Neural cell (in vitro differentiated cells): ENCODE results near the gene ISYNA1. TPM values are rescaled to one million over a fixed set of nuclear protein-coding genes. Genes with fewer than 3 reads are reported as not detected.

Experiments
- H2AFZ ChIP-seq: fragments of 200-600, 300-800 bp; sonication (generic), shearing (Covaris generic); 2 replicates; pipeline ENCODE4 v1.6.0; 2014; ENCODE audit warnings: low read depth, mild to moderate bottlenecking, antibody characterized with exemption, low read length, moderate library complexity
- H3F3A ChIP-seq: fragments of 200-600 bp; shearing (Covaris generic); 2 replicates; pipeline ENCODE4 v1.6.1; 2016; ENCODE audit warnings: mild to moderate bottlenecking, moderate library complexity, mixed read lengths, antibody characterized with exemption, low read length; ENCODE audit not compliant: insufficient read depth, poor library complexity, severe bottlenecking
- H3K27ac ChIP-seq: fragments of 200-600, 300-800 bp; sonication (generic), shearing (Covaris generic); 2 replicates; pipeline ENCODE4 v1.5.1; 2014; ENCODE audit warnings: mild to moderate bottlenecking, low read length, moderate library complexity
- H3K27me3 ChIP-seq: fragments of 300-800, 200-600 bp; sonication (generic), shearing (Covaris generic); 2 replicates; pipeline ENCODE4 v1.6.0; 2014; ENCODE audit warnings: mild to moderate bottlenecking, low read depth, low read length, moderate library complexity; ENCODE audit not compliant: insufficient read depth
- H3K36me3 ChIP-seq: fragments of 300-800, 200-600 bp; sonication (generic), shearing (Covaris generic); 2 replicates; pipeline ENCODE4 v1.5.1; 2014; ENCODE audit warnings: mild to moderate bottlenecking, antibody characterized with exemption, low read length, moderate library complexity; ENCODE audit not compliant: insufficient read depth
- H3K4me2 ChIP-seq: fragments of 300-800, 200-600 bp; sonication (generic), shearing (Covaris generic); 2 replicates; pipeline ENCODE4 v1.6.0; 2014; ENCODE audit warnings: mild to moderate bottlenecking, low read length
- H3K4me3 ChIP-seq: fragments of 300-800, 200-600 bp; sonication (generic), shearing (Covaris generic); 2 replicates; pipeline ENCODE4 v1.5.1; 2014; ENCODE audit warnings: mild to moderate bottlenecking, low read length, moderate library complexity
- H3K79me2 ChIP-seq: fragments of 200-600 bp; shearing (Covaris generic); replicated peaks from 2 replicates; pipeline ENCODE4 v1.6.0; 2014; ENCODE audit warnings: mild to moderate bottlenecking, low read length, moderate library complexity; ENCODE audit not compliant: insufficient read depth
- H3K9ac ChIP-seq: fragments of 300-800, 200-600 bp; sonication (generic), shearing (Covaris generic); 2 replicates; pipeline ENCODE4 v1.6.1; 2016; ENCODE audit warnings: mild to moderate bottlenecking, low read length, mixed read lengths
- H3K9me2 ChIP-seq: fragments of 200-600 bp; shearing (Covaris generic); 2 replicates; pipeline ENCODE4 v1.6.1; 2016; ENCODE audit warnings: mild to moderate bottlenecking, low read length, mixed read lengths; ENCODE audit not compliant: insufficient read depth
- H3K9me3 ChIP-seq: fragments of 200-600, 300-800 bp; sonication (generic), shearing (Covaris generic); 2 replicates; pipeline ENCODE4 v1.6.1; 2016; ENCODE audit warnings: mild to moderate bottlenecking, mixed run types, low read length, moderate library complexity, mixed read lengths
- H4K20me1 ChIP-seq: fragments of 200-600 bp; shearing (Covaris generic); 2 replicates; pipeline ENCODE4 v1.6.1; 2016; ENCODE audit warnings: mild to moderate bottlenecking, mixed run types; ENCODE audit not compliant: insufficient read depth
- EP300 ChIP-seq: fragments of 450-650 bp; conservative IDR thresholded peaks from 2 replicates; pipeline ENCODE4 v1.6.1; 2014; ENCODE audit warnings: antibody characterized with exemption, mild to moderate bottlenecking, moderate library complexity; ENCODE audit not compliant: poor library complexity, severe bottlenecking
- EZH2 ChIP-seq: fragments of 200-600, 300-800 bp; shearing (Covaris generic), sonication (generic); IDR thresholded peaks from 2 replicates; pipeline ENCODE4 v1.6.1; 2014; ENCODE audit warnings: antibody characterized with exemption, low read length, borderline replicate concordance, mild to moderate bottlenecking; ENCODE audit not compliant: insufficient read depth, poor library complexity, severe bottlenecking
- MXI1 ChIP-seq: fragments of 450-650 bp; conservative IDR thresholded peaks from 2 replicates; pipeline ENCODE4 v1.6.1; 2014; ENCODE audit warnings: antibody characterized with exemption, mild to moderate bottlenecking; ENCODE audit not compliant: poor library complexity, severe bottlenecking
- POLR2AphosphoS5 ChIP-seq: IDR thresholded peaks from 2 replicates; pipeline ENCODE4 v1.6.1; 2012
- RAD21 ChIP-seq: fragments of 450-650 bp; conservative IDR thresholded peaks from 2 replicates; pipeline ENCODE4 v1.6.1; 2014; ENCODE audit warnings: antibody characterized with exemption, mild to moderate bottlenecking, moderate library complexity
- SMC3 ChIP-seq: fragments of 450-650 bp; conservative IDR thresholded peaks from 2 replicates; pipeline ENCODE4 v1.6.1; 2014; ENCODE audit warnings: antibody characterized with exemption, mild to moderate bottlenecking, moderate library complexity; ENCODE audit not compliant: poor library complexity
- TAF1 ChIP-seq: IDR thresholded peaks from 2 replicates; pipeline ENCODE4 v1.6.1; 2012; ENCODE audit warnings: low read depth
- polyA plus RNA-seq: library from polyadenylated mRNA; depleted of rRNA; stranded (reverse); fragments of >200 nt; gene quantifications from 2 replicates; pipeline ENCODE4 v1.2.3, GENCODE V29; 2014
- TF ChIP-seq, protein P1 (sequence below): fragments of 450-650 bp; IDR thresholded peaks from 2 replicates; pipeline ENCODE4 v1.5.1; 2014; ENCODE audit warnings: antibody characterized with exemption, mild to moderate bottlenecking, moderate library complexity; ENCODE audit not compliant: poor library complexity, severe bottlenecking
- TF ChIP-seq, protein P2 (sequence below): IDR thresholded peaks from 2 replicates; pipeline ENCODE4 v1.6.1; 2012; ENCODE audit warnings: borderline replicate concordance

The ISYNA1 gene
- polyA plus RNA-seq, 1 donor from 2014 or later: 123 TPM

DNA sequence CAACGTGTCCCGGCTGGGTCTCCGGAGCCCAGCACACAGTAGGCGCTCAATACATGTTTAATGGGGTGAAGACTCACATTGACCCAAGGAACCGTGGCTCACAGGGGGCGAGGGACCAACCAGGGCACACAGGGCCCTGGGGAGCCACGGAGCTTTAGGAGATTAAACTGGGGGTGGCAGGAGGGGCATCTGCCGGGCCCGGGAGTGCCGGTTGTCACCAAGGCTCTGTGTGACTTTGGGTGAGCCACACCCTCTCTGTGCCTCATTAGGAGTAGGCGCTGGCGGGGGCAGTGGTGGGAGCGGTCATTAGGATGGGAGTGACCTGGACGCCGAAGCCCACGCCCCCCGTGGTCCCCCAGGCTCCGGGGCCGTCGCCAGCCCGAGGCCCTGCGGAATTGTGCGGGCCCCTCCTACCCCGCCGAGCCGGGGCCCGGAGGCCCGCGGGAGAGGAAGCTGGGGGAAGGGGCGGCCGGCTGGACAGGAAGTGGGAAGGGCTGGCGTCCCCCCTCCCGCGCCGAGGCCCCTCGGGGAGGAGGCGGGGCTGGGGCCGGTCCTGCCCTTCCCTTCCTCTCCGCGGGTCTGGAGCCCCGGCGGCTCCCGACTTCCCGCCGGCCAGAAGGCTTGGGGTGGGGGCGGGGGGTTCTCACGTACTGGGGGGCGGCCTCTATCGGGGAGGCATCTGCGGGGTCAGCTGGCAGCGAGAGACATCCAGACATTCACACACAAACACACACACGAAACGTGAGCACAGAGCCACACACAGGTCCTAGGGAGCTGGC lies 20.5 kb downstream of the ISYNA1 start:
- H3K36me3 ChIP-seq: no peaks in the 10 kb centered on the region
- H3K9me2 ChIP-seq: no peaks in the 10 kb centered on the region
- no peaks in the 10 kb centered on the region for H3K27me3 ChIP-seq
- H3K79me2 ChIP-seq: peaks cover 22% of the 10 kb centered on the region
- H3F3A ChIP-seq: peaks cover 3% of the 10 kb centered on the region
- peak overlapping the region; percentile 55 for H3K4me2 ChIP-seq
- no peaks in the 10 kb centered on the region for H3K9me3 ChIP-seq
- TF ChIP-seq, protein P1, sequence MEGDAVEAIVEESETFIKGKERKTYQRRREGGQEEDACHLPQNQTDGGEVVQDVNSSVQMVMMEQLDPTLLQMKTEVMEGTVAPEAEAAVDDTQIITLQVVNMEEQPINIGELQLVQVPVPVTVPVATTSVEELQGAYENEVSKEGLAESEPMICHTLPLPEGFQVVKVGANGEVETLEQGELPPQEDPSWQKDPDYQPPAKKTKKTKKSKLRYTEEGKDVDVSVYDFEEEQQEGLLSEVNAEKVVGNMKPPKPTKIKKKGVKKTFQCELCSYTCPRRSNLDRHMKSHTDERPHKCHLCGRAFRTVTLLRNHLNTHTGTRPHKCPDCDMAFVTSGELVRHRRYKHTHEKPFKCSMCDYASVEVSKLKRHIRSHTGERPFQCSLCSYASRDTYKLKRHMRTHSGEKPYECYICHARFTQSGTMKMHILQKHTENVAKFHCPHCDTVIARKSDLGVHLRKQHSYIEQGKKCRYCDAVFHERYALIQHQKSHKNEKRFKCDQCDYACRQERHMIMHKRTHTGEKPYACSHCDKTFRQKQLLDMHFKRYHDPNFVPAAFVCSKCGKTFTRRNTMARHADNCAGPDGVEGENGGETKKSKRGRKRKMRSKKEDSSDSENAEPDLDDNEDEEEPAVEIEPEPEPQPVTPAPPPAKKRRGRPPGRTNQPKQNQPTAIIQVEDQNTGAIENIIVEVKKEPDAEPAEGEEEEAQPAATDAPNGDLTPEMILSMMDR: no peak
- no peak for TF ChIP-seq MXI1
- TF ChIP-seq POLR2AphosphoS5: no peak
- TF ChIP-seq EP300: no peak
- TF ChIP-seq RAD21: no peak
- no peak for TF ChIP-seq EZH2
- no peak for TF ChIP-seq TAF1
- TF ChIP-seq, protein P2, sequence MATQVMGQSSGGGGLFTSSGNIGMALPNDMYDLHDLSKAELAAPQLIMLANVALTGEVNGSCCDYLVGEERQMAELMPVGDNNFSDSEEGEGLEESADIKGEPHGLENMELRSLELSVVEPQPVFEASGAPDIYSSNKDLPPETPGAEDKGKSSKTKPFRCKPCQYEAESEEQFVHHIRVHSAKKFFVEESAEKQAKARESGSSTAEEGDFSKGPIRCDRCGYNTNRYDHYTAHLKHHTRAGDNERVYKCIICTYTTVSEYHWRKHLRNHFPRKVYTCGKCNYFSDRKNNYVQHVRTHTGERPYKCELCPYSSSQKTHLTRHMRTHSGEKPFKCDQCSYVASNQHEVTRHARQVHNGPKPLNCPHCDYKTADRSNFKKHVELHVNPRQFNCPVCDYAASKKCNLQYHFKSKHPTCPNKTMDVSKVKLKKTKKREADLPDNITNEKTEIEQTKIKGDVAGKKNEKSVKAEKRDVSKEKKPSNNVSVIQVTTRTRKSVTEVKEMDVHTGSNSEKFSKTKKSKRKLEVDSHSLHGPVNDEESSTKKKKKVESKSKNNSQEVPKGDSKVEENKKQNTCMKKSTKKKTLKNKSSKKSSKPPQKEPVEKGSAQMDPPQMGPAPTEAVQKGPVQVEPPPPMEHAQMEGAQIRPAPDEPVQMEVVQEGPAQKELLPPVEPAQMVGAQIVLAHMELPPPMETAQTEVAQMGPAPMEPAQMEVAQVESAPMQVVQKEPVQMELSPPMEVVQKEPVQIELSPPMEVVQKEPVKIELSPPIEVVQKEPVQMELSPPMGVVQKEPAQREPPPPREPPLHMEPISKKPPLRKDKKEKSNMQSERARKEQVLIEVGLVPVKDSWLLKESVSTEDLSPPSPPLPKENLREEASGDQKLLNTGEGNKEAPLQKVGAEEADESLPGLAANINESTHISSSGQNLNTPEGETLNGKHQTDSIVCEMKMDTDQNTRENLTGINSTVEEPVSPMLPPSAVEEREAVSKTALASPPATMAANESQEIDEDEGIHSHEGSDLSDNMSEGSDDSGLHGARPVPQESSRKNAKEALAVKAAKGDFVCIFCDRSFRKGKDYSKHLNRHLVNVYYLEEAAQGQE: no peak
- no peak for TF ChIP-seq SMC3
- peak overlapping the region; percentile 77 for H3K27ac ChIP-seq
- H3K4me3 ChIP-seq: peak overlapping the region; percentile 61
- no peaks in the 10 kb centered on the region for H4K20me1 ChIP-seq
- peak overlapping the region; percentile 33 for H2AFZ ChIP-seq
- H3K9ac ChIP-seq: peak overlapping the region; percentile 66

DNA sequence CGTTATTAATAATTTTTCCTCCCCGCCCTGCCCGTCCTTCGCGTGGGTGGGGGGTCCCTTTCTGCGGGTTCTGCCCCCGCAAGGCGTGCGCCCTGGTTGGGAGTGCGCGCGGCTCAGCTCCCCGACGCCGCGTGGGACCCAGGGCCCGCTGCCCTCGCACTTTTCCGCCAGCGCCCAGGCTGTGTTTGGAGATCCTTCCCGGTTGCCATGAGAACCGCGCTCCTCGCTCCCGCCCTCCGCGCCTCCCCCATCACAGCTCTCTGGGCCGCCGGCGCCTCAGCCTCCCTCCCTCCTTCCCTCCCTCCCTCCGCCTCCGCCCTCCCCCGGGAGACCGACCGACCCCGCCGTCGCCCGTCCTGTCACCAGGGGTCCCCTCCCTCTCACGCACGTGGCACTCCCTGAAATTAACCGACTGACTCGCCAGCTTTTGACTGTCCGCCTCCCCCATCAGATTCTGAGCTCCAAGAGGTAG lies 21.1 kb downstream of the ISYNA1 start:
- Histone ChIP-seq H3K4me3 (peak overlapping the region; percentile 61), H3K9me3 (no peaks in the 10 kb centered on the region), H3K9ac (peak overlapping the region; percentile 66), H2AFZ (peak overlapping the region; percentile 33), H3F3A (peaks cover 3% of the 10 kb centered on the region), H3K9me2 (no peaks in the 10 kb centered on the region), H3K27me3 (no peaks in the 10 kb centered on the region), H3K79me2 (peaks cover 16% of the 10 kb centered on the region), H3K36me3 (no peaks in the 10 kb centered on the region), H3K4me2 (peak overlapping the region; percentile 55), H4K20me1 (no peaks in the 10 kb centered on the region), H3K27ac (peak overlapping the region; percentile 55)
- peak; percentile 51 for TF ChIP-seq MXI1
- peak; percentile 42 for TF ChIP-seq EP300
- TF ChIP-seq, protein P1: no peak
- peak; percentile 22 for TF ChIP-seq POLR2AphosphoS5
